GM20000 (cell line): ENCODE results near the gene ASTN2.

Experiments
- DNase-seq: peaks from one replicate; pipeline ENCODE4 v3.0.0; 2012; ENCODE audit warnings: low spot score
- TF ChIP-seq, protein P1 (sequence below): IDR thresholded peaks from 2 replicates; pipeline ENCODE4 v1.5.1; 2012; ENCODE audit warnings: mild to moderate bottlenecking, control low read depth; ENCODE audit errors: extremely low read depth, missing control alignments

The ASTN2 gene, protein sequence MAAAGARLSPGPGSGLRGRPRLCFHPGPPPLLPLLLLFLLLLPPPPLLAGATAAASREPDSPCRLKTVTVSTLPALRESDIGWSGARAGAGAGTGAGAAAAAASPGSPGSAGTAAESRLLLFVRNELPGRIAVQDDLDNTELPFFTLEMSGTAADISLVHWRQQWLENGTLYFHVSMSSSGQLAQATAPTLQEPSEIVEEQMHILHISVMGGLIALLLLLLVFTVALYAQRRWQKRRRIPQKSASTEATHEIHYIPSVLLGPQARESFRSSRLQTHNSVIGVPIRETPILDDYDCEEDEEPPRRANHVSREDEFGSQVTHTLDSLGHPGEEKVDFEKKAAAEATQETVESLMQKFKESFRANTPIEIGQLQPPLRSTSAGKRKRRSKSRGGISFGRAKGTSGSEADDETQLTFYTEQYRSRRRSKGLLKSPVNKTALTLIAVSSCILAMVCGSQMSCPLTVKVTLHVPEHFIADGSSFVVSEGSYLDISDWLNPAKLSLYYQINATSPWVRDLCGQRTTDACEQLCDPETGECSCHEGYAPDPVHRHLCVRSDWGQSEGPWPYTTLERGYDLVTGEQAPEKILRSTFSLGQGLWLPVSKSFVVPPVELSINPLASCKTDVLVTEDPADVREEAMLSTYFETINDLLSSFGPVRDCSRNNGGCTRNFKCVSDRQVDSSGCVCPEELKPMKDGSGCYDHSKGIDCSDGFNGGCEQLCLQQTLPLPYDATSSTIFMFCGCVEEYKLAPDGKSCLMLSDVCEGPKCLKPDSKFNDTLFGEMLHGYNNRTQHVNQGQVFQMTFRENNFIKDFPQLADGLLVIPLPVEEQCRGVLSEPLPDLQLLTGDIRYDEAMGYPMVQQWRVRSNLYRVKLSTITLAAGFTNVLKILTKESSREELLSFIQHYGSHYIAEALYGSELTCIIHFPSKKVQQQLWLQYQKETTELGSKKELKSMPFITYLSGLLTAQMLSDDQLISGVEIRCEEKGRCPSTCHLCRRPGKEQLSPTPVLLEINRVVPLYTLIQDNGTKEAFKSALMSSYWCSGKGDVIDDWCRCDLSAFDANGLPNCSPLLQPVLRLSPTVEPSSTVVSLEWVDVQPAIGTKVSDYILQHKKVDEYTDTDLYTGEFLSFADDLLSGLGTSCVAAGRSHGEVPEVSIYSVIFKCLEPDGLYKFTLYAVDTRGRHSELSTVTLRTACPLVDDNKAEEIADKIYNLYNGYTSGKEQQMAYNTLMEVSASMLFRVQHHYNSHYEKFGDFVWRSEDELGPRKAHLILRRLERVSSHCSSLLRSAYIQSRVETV (N-terminal part only)

DNA sequence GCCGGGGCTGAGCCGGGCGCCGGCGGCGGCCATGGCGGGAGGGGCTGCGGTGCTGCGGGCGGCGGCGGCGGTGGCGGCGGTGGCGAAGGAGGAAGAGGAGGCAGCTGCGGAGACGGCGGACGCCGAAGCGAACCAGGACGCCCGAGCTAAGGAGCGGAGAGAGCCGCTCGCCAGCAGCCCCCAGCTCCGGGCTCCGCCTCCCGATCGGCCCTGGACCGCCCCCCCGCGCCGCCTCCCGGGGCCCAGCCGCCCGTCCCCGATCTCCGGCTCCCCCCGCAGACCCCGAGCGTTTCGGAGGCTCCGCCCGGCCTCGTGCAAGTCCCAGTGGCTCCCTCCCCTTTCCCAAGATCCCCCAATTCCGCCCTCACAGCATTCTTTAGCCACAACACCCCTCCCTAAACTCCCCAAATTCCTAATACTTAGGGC is at the start of gene ASTN2:
ASTN2 (minus strand) TSS at position 152 of the 426 bp plus-strand sequence; CDS start at position 33, 119 bp downstream.
- peak; percentile 37 for DNase-seq
- TF ChIP-seq, protein P1, sequence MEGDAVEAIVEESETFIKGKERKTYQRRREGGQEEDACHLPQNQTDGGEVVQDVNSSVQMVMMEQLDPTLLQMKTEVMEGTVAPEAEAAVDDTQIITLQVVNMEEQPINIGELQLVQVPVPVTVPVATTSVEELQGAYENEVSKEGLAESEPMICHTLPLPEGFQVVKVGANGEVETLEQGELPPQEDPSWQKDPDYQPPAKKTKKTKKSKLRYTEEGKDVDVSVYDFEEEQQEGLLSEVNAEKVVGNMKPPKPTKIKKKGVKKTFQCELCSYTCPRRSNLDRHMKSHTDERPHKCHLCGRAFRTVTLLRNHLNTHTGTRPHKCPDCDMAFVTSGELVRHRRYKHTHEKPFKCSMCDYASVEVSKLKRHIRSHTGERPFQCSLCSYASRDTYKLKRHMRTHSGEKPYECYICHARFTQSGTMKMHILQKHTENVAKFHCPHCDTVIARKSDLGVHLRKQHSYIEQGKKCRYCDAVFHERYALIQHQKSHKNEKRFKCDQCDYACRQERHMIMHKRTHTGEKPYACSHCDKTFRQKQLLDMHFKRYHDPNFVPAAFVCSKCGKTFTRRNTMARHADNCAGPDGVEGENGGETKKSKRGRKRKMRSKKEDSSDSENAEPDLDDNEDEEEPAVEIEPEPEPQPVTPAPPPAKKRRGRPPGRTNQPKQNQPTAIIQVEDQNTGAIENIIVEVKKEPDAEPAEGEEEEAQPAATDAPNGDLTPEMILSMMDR = no peak

DNA sequence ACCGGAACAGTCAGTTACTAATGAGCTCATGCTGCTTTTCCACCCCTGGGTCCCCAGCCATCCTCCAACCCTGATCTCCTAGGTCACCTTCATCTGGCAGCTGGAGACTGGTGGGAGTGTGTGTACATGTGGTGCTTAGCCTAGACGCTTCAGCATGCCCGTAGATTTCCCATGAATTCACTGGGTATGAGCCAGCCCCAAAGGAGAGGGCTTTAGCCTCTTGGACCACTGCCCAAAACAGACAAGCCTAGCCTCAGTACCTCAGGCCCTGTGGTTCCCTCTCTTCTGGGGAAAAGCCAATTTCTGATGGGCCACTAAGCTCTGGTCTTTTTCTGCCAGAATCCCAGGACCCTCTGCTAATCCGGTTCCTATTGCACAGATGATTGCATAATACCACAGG is 48.0 kb upstream of the ASTN2 start:
- DNase-seq = no peak
- TF ChIP-seq, protein P1 = no peak

DNA sequence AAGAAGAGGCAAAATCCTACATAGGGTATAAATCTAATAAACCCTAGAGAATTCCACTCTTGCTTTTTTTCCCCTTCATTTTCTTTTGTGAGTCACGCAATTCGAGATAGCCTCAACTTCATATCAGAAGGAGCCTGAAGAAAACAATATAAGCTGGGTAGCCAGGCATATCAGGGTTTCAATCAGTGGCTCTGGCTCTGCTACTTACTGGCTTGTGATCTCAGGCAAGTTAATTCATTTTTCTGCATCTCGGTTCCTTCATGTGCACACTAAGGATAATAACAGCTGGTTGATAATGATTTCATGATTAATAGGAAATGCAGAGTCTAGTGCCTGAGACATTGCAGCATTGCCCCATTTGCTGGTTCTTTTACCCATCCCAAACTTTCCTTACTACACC is 46.5 kb upstream of the ASTN2 start:
- DNase-seq = no peak

DNA sequence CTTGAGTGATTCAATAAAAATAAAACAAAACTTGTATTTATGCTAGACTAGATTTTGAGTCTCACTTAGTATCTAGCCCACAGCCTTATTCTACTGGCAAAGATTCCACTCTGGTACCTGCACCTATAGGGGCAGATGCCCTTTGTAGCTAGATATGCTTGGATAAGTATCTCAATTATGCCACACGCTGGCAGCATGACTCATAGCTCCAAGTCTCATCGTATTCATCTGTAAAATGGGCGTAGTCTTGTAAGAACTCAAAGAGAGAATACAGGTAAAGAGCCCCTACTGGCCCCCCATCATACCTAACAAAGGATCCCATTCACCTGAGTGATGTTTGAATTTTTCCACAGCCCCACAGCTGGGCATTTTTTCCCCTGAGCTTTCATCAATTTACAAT is 45.9 kb upstream of the ASTN2 start:
- DNase-seq = no peak
- TF ChIP-seq, protein P1 = no peak

More for the DNA sequence above, 46.5 kb upstream of the ASTN2 start:
- TF ChIP-seq, protein P1 = no peak

DNA sequence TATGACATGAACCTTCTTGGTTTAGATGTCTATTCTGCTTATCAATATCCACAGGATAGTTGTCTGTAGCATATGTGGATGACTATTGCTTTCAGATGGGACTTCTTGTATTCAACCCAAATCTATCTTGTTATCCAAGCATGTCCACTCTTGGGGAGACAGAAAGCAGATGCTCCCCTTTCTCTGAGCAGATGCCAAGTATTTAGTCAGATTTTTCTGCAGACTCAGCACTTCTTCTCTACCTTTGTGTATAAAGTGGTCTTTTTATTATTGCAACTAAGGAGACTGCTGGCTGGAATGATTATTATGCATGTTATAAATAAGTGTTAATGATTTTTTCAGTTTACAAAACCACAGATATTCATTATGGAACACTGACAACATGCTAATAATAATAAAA is 45.1 kb upstream of the ASTN2 start:
- TF ChIP-seq, protein P1 = no peak

DNA sequence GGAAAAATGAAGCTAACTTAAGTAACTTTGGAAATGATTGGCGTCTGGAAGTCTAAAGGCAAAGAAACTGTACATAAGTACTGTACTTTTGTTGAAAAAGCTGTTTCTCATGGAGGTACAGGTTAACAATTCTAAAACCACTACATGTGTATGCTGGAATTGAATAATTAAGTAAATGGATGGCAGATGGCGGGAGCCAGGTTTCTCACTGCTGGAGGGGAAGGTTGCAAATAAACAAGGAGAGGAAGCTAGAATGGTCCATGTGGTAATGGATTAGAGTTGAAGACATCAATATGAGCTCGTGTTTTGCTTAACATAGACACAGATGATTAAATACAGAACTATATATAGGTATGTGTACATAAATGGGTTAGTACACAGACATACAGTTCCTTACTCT is 43.2 kb upstream of the ASTN2 start:
- TF ChIP-seq, protein P1 = no peak
- no peak for DNase-seq

More for the DNA sequence above, 45.1 kb upstream of the ASTN2 start:
- no peak for DNase-seq
